Chondrocyte (in vitro differentiated cells): ENCODE results near the gene PDXK. TPM values are rescaled to one million over a fixed set of nuclear protein-coding genes. Genes with fewer than 3 reads are reported as not detected.

Source experiments
- DNase-seq: peaks from one replicate; pipeline ENCODE4 v3.0.0; 2021; ENCODE audit warnings: mixed read lengths, low spot score
- H3K27ac Mint-ChIP-seq: one replicate; pipeline ENCODE4 v1.8.0; 2021; ENCODE audit warnings: mild to moderate bottlenecking, moderate library complexity, mixed read lengths; ENCODE audit not compliant: unreplicated experiment
- H3K27me3 Mint-ChIP-seq: 2 replicates; pipeline ENCODE4 v1.8.0; 2021; ENCODE audit warnings: low read depth, mixed read lengths
- H3K36me3 Mint-ChIP-seq: 2 replicates; pipeline ENCODE4 v1.8.0; 2021; ENCODE audit warnings: low read depth, mixed read lengths
- H3K4me1 Mint-ChIP-seq: 2 replicates; pipeline ENCODE4 v1.8.0; 2021; ENCODE audit warnings: low read depth, mild to moderate bottlenecking, mixed read lengths
- H3K4me3 Mint-ChIP-seq: one replicate; pipeline ENCODE4 v1.8.0; 2021; ENCODE audit warnings: mild to moderate bottlenecking, moderate library complexity, mixed read lengths; ENCODE audit not compliant: unreplicated experiment
- H3K9me3 Mint-ChIP-seq: 2 replicates; pipeline ENCODE4 v1.8.0; 2021; ENCODE audit warnings: low read depth, mixed read lengths
- total RNA-seq: library from RNA; stranded (reverse); gene quantifications from 3 replicates; pipeline ENCODE4 v1.2.1, GENCODE V29; 2021
- TF ChIP-seq, protein P1 (sequence below): fragments of 200-600 bp; sonication (generic); IDR thresholded peaks from 2 replicates; pipeline ENCODE4 v1.5.0; 2021; ENCODE audit warnings: antibody characterized with exemption, mild to moderate bottlenecking, moderate library complexity

PDXK gene
- total RNA-seq, 1 donor from 2014 or later, result 213 TPM

DNA sequence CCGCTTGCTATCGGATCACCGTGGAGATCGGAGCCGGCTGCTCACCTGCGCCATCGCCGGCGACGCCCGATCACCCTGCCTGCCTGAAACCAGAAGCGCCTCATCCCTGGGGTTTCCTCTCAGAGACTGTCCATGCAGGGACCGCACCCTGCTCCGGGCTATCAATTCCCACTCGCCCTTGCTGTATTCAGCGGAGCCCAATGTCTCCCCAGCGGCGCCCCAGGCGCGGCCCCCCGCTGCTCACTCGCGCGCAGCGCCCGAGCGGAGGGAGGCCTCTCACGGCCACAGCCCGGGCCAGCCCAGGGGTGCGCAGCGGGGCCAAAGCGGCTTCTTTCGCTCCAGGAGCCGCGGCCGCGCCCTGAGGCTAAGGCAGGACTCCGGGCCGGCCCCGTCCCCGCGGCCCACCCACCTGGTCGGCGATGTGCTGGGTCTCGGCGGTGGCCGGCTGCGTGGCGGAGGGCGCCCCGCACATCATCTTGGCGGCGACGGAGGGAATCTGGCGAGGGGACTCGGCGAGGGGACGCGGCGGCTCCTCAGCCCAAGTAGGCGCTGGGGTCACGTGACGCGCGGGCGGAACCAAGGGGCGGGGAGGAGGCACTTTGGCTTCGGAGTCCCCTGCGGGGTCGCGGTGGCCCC, 57.0 kb downstream of the PDXK start, which contains the start of gene CSTB:
Gene CSTB, minus strand, starts transcription at position 514 of the 636 bp plus-strand sequence. Its CDS starts 39 bp downstream, at position 475.
- H3K27me3 Mint-ChIP-seq, result no peaks in the 10 kb centered on the region
- peaks cover 14% of the 10 kb centered on the region for H3K36me3 Mint-ChIP-seq
- H3K27ac Mint-ChIP-seq, result peak within 1 kb of the TSS; percentile 81
- H3K4me3 Mint-ChIP-seq, result peak within 1 kb of the TSS; percentile 97
- no peak for DNase-seq
- peaks cover 30% of the 10 kb centered on the region for H3K4me1 Mint-ChIP-seq
- TF ChIP-seq, protein P1, sequence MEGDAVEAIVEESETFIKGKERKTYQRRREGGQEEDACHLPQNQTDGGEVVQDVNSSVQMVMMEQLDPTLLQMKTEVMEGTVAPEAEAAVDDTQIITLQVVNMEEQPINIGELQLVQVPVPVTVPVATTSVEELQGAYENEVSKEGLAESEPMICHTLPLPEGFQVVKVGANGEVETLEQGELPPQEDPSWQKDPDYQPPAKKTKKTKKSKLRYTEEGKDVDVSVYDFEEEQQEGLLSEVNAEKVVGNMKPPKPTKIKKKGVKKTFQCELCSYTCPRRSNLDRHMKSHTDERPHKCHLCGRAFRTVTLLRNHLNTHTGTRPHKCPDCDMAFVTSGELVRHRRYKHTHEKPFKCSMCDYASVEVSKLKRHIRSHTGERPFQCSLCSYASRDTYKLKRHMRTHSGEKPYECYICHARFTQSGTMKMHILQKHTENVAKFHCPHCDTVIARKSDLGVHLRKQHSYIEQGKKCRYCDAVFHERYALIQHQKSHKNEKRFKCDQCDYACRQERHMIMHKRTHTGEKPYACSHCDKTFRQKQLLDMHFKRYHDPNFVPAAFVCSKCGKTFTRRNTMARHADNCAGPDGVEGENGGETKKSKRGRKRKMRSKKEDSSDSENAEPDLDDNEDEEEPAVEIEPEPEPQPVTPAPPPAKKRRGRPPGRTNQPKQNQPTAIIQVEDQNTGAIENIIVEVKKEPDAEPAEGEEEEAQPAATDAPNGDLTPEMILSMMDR, result peak; percentile 8
- no peaks in the 10 kb centered on the region for H3K9me3 Mint-ChIP-seq

GRCh38 chr21:43777953-43778352, 59.0 kb downstream of the PDXK start:
- H3K4me3 Mint-ChIP-seq, result peak overlapping the region; percentile 63

DNA sequence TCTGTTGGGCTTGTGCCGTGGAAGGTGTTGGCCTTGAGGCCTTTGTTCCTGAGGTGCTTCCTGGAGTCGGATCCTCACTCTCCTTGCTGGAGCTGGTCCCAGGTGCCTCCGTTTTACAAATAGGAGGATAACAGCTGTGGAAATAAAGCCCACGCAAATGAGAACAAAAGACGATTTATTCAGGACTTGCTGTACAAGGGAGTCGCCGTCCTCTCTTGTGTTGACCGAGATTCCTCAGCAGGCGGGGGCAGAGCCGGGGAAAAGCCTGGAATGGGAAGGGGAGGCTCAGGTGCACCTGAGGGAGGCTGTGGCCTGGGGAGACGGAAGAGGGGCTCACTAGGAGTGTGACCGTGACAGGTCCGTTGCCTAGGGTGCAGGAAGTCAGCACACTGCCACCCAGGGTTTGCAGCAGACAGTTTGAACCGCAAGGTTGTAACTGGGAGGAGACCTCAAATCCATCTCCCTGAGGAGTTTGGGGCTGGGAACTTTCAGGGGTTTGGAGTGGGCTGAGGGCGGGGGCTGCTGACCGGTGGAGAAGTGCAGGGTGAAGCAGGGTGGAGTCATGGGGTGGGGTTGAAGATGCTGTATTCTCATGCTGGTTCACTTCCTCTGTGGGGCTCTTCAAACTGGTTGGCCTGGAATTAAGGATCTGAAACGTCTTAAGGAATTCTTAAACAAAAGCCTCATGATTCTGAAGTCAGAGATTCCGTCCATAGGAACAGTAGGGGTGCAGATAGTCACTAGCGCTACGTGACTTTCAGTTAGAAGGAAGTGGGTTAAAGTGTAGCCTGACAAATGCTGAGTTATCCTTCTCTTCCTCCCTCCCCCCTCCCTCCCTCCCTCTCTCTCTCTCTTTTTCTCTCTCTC, 59.8 kb downstream of the PDXK start:
- Mint-ChIP-seq H3K4me3 (no peak overlapping the region), H3K4me1 (peaks cover 28% of the 10 kb centered on the region), H3K36me3 (peaks cover 9% of the 10 kb centered on the region), H3K9me3 (no peaks in the 10 kb centered on the region), H3K27me3 (no peaks in the 10 kb centered on the region), H3K27ac (peak overlapping the region; percentile 29)
- TF ChIP-seq, protein P1, result no peak
- no peak for DNase-seq

More at GRCh38 chr21:43777953-43778352, 59.0 kb downstream of the PDXK start:
- Mint-ChIP-seq H3K36me3 (peaks cover 14% of the 10 kb centered on the region), H3K27ac (no peak overlapping the region), H3K27me3 (no peaks in the 10 kb centered on the region), H3K9me3 (no peaks in the 10 kb centered on the region), H3K4me1 (peaks cover 28% of the 10 kb centered on the region)
- no peak for DNase-seq
- TF ChIP-seq, protein P1, result no peak

GRCh38 chr21:43779660-43780059, 60.7 kb downstream of the PDXK start:
- no peak for DNase-seq
- Mint-ChIP-seq H3K27me3 (no peaks in the 10 kb centered on the region), H3K4me3 (no peak overlapping the region), H3K27ac (no peak overlapping the region), H3K4me1 (peaks cover 19% of the 10 kb centered on the region), H3K36me3 (peaks cover 3% of the 10 kb centered on the region), H3K9me3 (no peaks in the 10 kb centered on the region)
- TF ChIP-seq, protein P1, result no peak

GRCh38 chr21:43781846-43782245, 62.9 kb downstream of the PDXK start:
- Mint-ChIP-seq H3K27ac (no peak overlapping the region), H3K9me3 (no peaks in the 10 kb centered on the region), H3K27me3 (no peaks in the 10 kb centered on the region), H3K4me3 (no peak overlapping the region), H3K4me1 (peaks cover 8% of the 10 kb centered on the region), H3K36me3 (no peaks in the 10 kb centered on the region)
- DNase-seq, result no peak
- TF ChIP-seq, protein P1, result no peak
